ENCODE results near the gene PPP6R1. TPM values are rescaled to one million over a fixed set of nuclear protein-coding genes. Genes with fewer than 3 reads are reported as not detected.

The PPP6R1 gene
- polyA plus RNA-seq, 6 donors from 2014 or later, result 21.4 to 81.1 (median 41.1) TPM

DNA sequence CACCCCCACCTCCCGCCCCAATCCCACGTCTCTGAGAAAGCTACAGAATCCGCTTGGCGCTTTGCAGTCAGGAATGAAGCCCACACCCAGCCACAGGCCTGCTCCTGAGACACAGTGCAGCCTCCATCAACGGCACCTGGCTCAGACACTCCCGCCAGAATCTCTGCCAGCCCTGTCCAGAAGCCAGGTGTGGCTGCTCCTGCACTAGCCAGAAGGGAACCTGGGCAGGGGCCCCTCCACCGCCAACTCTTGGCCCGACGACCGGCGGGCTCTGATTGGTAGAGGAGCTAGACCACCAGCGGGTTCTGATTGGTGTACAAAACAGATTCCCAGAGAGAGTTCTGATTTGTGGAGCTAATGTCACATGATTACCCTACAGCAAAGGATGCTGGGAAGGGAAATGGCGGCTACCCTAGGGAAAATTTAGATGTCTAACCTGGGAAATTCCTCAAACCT lies 2.9 kb upstream of the PPP6R1 start:
- ATAC-seq (ENCODE audit: low read depth in 2 of 2) (no peak), DNase-seq (no peak)
- Mint-ChIP-seq H3K27me3 (no peaks in the 10 kb centered on the region), H3K27ac (peak overlapping the region in 2 of 6 donors; percentile 29 to 54), H3K9me3 (peaks cover 0 to 5% (median 2%) of the 10 kb centered on the region in 7 donors), H3K4me3 (peak overlapping the region in 1 of 8 donors; percentile 56), H3K36me3 (peaks cover 6 to 34% of the 10 kb centered on the region in 2 donors), H3K4me1 (peaks cover 26 to 35% (median 32%) of the 10 kb centered on the region in 3 donors)

- Mint-ChIP-seq H3K9me3 (peaks cover 0 to 1% (median 0%) of the 10 kb centered on the region in 7 donors), H3K4me1 (peaks cover 42 to 49% (median 45%) of the 10 kb centered on the region in 3 donors), H3K36me3 (peaks cover 0 to 25% of the 10 kb centered on the region in 2 donors), H3K27me3 (no peaks in the 10 kb centered on the region), H3K27ac (peak overlapping the region; percentile 95 to 98 (median 97)), H3K4me3 (peak overlapping the region; percentile 92 to 100 (median 94))
- DNase-seq (no peak), ATAC-seq (ENCODE audit: low read depth in 2 of 2) (no peak)
These were observed 858 bp upstream of the PPP6R1 start for GRCh38 chr19:55259540-55260210.

DNA sequence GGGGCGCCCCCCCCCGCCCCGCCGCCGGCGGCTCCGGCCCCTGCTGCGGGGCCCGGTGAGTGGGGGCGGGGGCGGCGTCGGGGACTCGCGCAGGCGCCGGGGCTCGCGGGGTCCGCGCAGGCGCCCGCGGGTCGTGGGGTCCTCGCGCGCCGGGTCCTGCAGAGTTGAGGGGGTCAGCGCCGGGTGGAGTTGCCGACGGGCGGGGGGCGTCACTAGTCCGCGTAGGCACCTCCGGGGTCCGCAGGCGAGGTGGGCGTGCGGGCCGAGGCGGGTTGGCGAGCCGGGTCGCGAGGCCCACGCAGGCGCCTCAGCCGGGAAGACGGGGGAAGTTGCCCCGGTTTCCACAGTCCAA lies 365 bp downstream of the PPP6R1 start:
- Mint-ChIP-seq H3K4me3 (peak overlapping the region; percentile 92 to 100 (median 94)), H3K4me1 (peaks cover 54 to 61% (median 57%) of the 10 kb centered on the region in 3 donors), H3K36me3 (peaks cover 0 to 25% of the 10 kb centered on the region in 2 donors), H3K27ac (peak overlapping the region; percentile 72 to 98 (median 97)), H3K9me3 (peaks cover 0 to 1% (median 0%) of the 10 kb centered on the region in 7 donors), H3K27me3 (no peaks in the 10 kb centered on the region)
- ATAC-seq (ENCODE audit: low read depth in 2 of 2) (no peak), DNase-seq (no peak)

GRCh38 chr19:55257461-55258420 lies 1.1 kb downstream of the PPP6R1 start:
- H3K27ac Mint-ChIP-seq, result peak overlapping the region; percentile 94 to 100 (median 98)
- ATAC-seq (ENCODE audit: low read depth in 2 of 2) (no peak), DNase-seq (no peak)
- H3K36me3 Mint-ChIP-seq, result peaks cover 0 to 25% of the 10 kb centered on the region in 2 donors
- H3K4me1 Mint-ChIP-seq, result peaks cover 61 to 63% (median 62%) of the 10 kb centered on the region in 3 donors
- peaks cover 0 to 1% (median 0%) of the 10 kb centered on the region in 7 donors for H3K9me3 Mint-ChIP-seq
- H3K27me3 Mint-ChIP-seq, result no peaks in the 10 kb centered on the region
- H3K4me3 Mint-ChIP-seq, result peak overlapping the region; percentile 87 to 100 (median 98)

GRCh38 chr19:55256562-55257460 lies 2.0 kb downstream of the PPP6R1 start:
- ATAC-seq (ENCODE audit: low read depth in 2 of 2) (no peak), DNase-seq (no peak)
- no peaks in the 10 kb centered on the region for H3K27me3 Mint-ChIP-seq
- H3K9me3 Mint-ChIP-seq, result no peaks in the 10 kb centered on the region
- H3K36me3 Mint-ChIP-seq, result peaks cover 0 to 19% of the 10 kb centered on the region in 2 donors
- peak overlapping the region; percentile 94 to 100 (median 98) for H3K27ac Mint-ChIP-seq
- H3K4me3 Mint-ChIP-seq, result peak overlapping the region; percentile 87 to 100 (median 98)
- peaks cover 61 to 70% (median 68%) of the 10 kb centered on the region in 3 donors for H3K4me1 Mint-ChIP-seq

DNA sequence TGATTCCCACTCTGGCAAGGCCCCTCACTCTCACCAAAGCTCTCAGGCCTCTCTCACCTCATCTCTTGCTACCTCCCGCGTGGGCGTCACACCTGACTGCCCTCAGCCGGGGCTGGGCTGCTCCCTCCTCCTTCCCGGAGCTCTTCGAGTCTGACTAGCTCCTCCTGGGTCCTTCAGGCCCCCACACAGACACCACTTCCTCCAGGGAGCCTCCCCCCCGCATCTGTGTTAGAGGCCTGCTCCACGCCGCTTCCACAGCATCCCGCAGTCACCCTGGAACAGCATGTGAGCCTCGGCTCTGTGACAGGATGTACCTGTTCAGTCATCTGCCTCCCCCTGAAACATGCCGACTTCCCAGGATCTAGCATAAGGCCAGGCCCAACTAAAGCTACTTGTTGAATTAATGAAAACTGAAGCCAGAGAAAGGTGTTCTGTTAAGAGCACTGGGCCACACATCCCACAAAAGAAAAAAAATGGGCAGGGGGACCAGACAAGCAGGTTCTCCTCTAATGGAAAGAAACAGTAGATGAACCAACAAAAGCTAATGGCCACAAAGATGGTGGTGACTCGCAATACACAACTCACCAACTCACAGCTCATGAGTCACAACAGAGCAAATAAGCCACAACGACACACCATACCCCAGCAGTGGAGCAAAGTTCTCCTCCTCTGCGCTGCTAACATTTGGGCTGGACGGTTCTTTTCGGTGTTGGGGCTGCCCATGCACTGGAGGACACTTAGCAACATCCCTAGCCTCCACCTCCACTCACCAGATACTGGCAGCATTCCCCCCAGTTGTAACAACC lies 3.0 kb downstream of the PPP6R1 start:
- H3K4me1 Mint-ChIP-seq, result peaks cover 71 to 80% (median 78%) of the 10 kb centered on the region in 3 donors
- peak overlapping the region; percentile 87 to 100 (median 98) for H3K4me3 Mint-ChIP-seq
- no peaks in the 10 kb centered on the region for H3K9me3 Mint-ChIP-seq
- peak; percentile 39 for DNase-seq
- no peaks in the 10 kb centered on the region for H3K27me3 Mint-ChIP-seq
- no peak for ATAC-seq (ENCODE audit: low read depth in 2 of 2)
- H3K27ac Mint-ChIP-seq, result peak overlapping the region; percentile 88 to 100 (median 98)
- peaks cover 0 to 22% of the 10 kb centered on the region in 2 donors for H3K36me3 Mint-ChIP-seq

DNA sequence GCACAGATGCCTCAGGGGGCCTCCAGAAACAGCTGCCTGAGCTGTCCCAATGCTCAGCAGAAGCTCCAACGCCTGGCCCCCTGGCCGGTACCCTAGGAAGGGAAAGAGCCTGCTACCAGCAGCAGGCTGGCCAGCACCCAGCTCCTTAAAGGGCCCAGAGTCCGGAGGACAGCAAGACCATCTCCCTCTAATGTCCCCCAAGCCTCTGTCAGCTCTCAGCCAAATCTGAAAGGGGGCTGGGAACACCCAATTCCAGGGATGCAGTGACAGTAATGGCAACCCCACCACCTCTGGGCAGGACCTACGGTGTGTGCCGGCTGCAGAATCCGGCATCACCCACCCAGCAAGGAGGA lies 4.2 kb downstream of the PPP6R1 start:
- DNase-seq (no peak), ATAC-seq (ENCODE audit: low read depth in 2 of 2) (no peak)
- peak overlapping the region; percentile 95 to 100 (median 99) for H3K27ac Mint-ChIP-seq
- H3K9me3 Mint-ChIP-seq, result no peaks in the 10 kb centered on the region
- peak overlapping the region; percentile 87 to 100 (median 98) for H3K4me3 Mint-ChIP-seq
- peaks cover 0 to 24% of the 10 kb centered on the region in 2 donors for H3K36me3 Mint-ChIP-seq
- H3K27me3 Mint-ChIP-seq, result no peaks in the 10 kb centered on the region
- peaks cover 70 to 85% (median 80%) of the 10 kb centered on the region in 3 donors for H3K4me1 Mint-ChIP-seq

DNA sequence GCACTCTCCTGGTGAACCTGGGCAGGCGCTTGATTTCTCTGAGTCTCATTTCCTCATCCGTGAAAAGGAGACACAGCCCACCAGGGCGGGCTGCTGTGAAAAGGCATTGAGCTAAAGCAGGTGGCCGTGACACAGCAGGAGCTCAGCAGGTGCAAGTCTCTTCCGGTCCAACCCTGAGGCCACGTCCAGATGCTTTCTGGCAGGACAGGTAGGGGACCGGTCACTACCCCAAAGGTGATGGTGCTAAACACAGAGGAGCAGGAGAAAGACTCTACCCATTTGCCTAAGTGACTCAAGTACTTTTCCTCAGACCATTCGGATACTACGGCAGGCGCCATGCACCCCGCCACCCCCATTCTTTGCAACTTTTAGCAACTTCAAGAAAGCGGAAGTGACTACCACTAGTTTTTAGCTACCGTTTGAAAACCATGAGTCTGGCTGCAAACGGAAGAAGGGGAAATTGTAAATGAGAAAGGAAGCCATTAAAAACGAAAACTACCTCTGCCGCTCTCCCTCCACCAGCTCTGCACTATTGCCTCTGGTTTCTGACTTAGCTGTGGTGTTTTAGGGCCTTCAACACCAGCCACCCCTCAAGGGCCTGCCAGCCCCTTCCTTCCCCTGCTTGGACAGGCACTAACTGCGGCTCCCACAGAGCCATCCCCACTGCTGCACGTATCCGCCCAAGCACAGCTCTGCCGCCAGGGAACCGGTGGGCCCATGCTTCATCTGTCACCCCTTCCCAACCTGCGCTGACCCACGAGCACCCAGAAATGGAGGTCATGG lies 4.8 kb downstream of the PPP6R1 start:
- H3K36me3 Mint-ChIP-seq, result peaks cover 0 to 19% of the 10 kb centered on the region in 2 donors
- H3K27me3 Mint-ChIP-seq, result no peaks in the 10 kb centered on the region
- peak overlapping the region; percentile 87 to 100 (median 98) for H3K4me3 Mint-ChIP-seq
- H3K27ac Mint-ChIP-seq, result peak overlapping the region; percentile 95 to 100 (median 99)
- peaks cover 67 to 82% (median 78%) of the 10 kb centered on the region in 3 donors for H3K4me1 Mint-ChIP-seq
- no peaks in the 10 kb centered on the region for H3K9me3 Mint-ChIP-seq
- DNase-seq (peak; percentile 93), ATAC-seq (ENCODE audit: low read depth in 2 of 2) (peak; percentile 75 to 77)

GRCh38 chr19:55252760-55253663 lies 5.8 kb downstream of the PPP6R1 start:
- DNase-seq, result no peak
- Mint-ChIP-seq H3K4me3 (peak overlapping the region; percentile 87 to 100 (median 98)), H3K27me3 (no peaks in the 10 kb centered on the region), H3K36me3 (peaks cover 0 to 12% of the 10 kb centered on the region in 2 donors), H3K4me1 (peaks cover 76 to 92% (median 86%) of the 10 kb centered on the region in 3 donors), H3K27ac (peak overlapping the region; percentile 95 to 100 (median 99)), H3K9me3 (no peaks in the 10 kb centered on the region)
- peak in 1 of 2 donors; percentile 0 for ATAC-seq (ENCODE audit: low read depth in 2 of 2)

DNA sequence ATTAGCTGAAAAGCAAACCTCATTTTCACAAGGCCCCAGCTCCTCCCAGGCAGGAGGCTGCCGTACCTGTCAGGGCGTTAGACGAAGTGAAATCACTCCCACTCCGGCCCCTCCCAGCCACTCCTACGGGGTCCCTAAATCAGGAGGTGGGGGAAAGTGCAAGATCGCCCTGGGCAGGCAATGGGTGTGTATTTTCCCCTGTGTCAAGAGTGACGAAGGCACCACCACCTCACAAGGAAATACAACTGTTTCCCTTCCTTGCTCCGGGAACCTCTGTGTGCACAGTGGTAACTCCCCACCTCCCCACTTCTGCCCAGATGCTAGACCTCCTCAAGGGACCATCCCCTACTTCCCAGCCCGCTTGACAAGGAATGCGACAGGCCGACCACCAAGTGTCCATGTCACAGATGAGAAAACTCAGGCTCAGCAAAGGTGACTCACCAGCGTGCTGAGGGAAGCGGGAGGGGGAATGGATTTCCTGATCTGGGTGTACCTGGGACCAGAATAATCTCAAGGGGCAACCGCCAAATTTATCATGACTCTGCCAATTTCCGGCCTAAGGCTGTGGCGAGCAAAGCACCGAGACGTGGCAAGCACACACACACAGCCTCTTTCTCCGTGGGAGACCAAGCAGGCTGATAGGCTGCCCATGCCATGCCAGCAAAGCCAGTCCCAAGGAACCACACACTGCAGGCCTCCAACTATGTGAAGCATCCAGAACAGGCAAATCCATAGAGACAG lies 7.3 kb downstream of the PPP6R1 start:
- Mint-ChIP-seq H3K9me3 (no peaks in the 10 kb centered on the region), H3K27ac (peak overlapping the region; percentile 87 to 100 (median 96))
- ATAC-seq (ENCODE audit: low read depth in 2 of 2), result no peak

More for the DNA sequence above, 7.3 kb downstream of the PPP6R1 start:
- H3K27me3 Mint-ChIP-seq, result no peaks in the 10 kb centered on the region
- peaks cover 0 to 6% of the 10 kb centered on the region in 2 donors for H3K36me3 Mint-ChIP-seq
- DNase-seq, result peak; percentile 32
- peaks cover 63 to 80% (median 72%) of the 10 kb centered on the region in 3 donors for H3K4me1 Mint-ChIP-seq
- H3K4me3 Mint-ChIP-seq, result peak overlapping the region; percentile 62 to 100 (median 95)
